ENCODE measurements around the gene SLC19A2.
"Not testable (repeated sequence)": the region's sequence is repeated elsewhere in the genome, so short reads cannot be mapped to it uniquely, and the experiment has no call there.

SLC19A2 gene, protein sequence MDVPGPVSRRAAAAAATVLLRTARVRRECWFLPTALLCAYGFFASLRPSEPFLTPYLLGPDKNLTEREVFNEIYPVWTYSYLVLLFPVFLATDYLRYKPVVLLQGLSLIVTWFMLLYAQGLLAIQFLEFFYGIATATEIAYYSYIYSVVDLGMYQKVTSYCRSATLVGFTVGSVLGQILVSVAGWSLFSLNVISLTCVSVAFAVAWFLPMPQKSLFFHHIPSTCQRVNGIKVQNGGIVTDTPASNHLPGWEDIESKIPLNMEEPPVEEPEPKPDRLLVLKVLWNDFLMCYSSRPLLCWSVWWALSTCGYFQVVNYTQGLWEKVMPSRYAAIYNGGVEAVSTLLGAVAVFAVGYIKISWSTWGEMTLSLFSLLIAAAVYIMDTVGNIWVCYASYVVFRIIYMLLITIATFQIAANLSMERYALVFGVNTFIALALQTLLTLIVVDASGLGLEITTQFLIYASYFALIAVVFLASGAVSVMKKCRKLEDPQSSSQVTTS

DNA sequence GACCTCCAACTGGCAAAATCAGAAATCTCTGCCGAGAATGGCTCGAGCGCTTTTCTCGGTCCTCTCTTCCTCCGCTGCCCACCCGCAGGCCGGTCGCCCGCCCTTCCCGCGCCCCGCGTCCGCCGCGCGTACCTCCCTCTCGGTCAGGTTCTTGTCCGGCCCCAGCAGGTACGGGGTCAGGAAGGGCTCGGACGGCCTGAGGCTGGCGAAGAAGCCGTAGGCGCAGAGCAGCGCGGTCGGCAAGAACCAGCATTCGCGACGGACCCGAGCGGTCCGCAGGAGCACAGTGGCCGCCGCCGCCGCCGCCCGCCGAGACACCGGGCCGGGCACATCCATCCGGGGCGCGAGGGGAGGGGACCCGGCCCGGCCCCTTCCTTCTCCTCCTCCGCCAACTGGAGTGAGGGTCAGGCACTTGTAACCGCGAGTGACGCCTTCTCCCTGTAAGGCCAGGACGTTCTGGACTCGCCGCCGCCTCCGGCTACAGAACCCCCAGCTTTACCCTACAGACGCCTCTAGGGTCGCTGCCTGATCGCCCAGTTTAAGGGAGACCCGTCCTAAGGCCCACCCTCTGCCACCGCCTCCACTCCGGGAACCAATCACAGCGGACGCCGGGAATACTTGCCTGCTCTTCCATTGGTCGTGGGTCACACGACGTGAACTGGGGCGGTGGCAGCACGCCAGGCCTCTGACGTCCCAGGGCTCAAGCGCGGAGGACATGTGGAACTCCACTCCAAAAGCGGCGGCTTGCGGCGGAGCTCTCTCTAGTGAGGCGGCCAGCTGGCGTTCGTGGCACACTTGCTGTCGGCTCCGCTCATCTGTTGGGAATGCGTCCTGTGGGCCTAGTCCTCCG is at the start of gene SLC19A2:
SLC19A2 (minus strand) TSS at position 514 of the 850 bp plus-strand sequence; CDS start at position 336, 178 bp downstream.
- DNase-seq, result peak; percentile 100

GRCh38 chr1:169534653-169535052 is 48.9 kb upstream of the SLC19A2 start:
- no peak for DNase-seq

- not testable (repeated sequence) for DNase-seq
These were observed 47.9 kb upstream of the SLC19A2 start for GRCh38 chr1:169533528-169534190.

GRCh38 chr1:169530448-169530847 is 44.7 kb upstream of the SLC19A2 start:
- no peak for DNase-seq

- DNase-seq, result no peak
These were observed 43.4 kb upstream of the SLC19A2 start for GRCh38 chr1:169529068-169529642.

GRCh38 chr1:169528215-169529067 is 42.7 kb upstream of the SLC19A2 start:
- no peak for DNase-seq

DNA sequence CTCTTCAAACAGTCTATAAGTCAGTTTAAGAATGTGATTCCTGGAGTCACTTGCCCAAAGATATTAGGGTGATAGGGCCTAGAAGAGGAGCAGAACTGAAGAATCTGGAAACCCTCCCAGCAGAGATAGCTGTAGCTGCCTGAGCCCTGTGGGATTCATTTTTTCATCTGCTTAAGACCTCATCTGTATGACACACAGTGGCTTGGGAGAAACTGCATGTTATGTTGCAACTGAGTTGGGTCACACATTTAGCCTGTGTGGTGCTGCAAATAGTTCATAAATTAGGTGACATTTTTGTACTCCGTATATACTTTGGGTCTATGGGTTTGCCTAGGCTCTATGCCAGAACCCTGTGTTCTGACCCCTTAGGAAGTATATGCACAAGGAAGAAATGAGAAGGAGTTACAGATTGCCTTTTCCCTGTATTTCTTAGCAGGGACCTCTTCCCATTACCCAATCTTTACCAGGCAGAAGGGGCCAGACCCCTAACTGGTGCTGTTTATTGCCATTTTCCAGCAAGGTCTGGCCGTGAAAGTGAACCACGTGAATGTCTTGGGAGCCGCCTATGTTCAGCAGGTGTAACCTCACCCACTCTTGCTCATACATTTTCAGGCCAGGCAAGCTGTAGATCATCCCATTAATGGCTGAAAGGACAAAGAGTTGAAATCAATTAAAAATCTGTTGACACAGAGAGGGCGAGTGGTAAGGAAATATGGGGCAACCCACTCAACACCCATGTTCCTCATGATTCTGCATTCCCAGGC is 41.9 kb upstream of the SLC19A2 start:
- DNase-seq, result no peak

- DNase-seq, result no peak
These were observed 41.3 kb upstream of the SLC19A2 start for GRCh38 chr1:169527001-169527400.

DNA sequence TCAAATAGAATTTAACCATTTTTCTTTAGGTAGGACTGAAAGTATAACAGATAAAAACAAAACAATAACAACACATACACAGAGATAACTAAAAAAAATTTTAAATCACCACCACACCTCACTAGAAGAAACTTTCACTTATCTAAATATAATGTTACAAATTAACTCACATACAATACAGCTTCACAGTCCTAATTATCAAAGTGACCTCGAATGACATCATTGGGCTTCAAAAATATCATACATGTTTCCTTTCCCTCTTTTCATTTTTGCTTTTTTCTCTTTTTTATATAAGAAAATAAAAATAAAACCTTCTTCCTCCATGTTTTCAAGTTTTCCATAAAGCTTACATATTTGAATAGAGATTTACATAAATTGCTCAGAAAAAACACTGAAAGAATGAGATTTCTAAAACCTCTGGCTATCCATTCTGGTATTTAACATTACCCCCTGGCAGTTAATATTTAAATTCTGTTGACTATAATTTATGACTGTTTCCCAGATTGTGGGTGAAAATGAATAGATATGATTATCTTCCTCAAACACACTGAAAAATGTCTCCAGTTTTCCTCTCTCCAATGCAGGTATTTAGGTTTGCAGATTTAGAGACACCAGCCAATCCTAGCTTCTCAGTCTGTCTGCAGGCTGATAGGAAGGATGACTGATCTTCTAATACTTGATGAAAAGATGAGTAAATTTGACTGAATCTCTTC is 40.5 kb upstream of the SLC19A2 start:
- DNase-seq, result no peak

DNA sequence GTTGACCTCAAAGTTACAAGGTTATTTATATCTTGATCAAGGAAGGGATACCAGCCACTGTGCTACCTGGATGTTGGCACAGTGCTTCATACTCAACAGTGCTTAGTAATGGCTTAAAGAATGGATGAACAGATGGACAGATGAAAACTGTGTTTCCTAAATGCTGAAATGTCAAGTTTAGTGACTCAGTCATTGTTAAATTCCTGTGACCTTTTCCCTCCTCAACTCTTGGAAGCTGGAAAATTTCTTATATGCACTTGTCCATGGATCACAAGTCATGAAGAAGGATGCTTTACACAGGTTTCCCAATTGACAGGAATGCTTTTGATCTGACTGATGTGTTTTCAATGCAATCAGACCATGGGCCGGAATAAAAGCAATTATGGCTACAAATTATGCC is 39.6 kb upstream of the SLC19A2 start:
- DNase-seq, result no peak

DNA sequence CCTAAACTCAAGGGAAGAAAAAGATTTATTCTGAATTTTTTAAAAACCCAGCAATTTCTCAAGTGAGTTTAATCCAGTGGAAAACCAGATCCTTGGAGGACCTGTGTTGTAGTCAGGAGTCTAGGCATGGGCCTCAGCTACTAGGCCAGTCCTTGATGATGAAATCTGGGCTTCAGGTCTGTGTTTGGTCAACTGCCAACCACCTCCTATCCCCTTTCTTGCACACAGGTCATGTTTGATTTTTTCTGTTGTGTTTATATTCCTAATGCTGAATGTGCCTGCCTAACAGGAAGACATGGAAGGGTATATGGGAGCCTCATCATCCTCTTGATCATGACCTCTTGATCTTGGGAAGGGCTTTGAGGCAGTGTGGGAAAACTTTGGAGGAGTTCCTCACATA is 38.2 kb upstream of the SLC19A2 start:
- DNase-seq, result no peak

DNA sequence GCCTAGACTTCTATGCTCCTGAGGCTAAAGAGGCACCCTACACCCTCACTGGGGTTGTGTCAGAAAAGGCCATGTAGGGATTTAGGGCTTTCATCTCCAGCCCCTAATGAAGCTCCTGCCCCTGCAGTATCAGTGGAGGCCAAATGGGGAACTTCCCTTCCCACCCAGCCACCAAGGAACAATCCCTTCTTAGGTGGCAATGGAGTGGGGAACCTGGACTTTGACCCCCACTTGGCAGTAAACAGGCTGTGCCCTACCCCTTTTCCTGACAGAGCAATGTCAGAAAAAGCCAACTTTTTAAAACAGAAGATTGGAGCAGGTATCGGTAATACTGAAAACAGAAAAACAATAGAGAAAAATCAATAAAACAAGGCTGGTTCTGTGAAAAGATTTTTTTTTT is 35.5 kb upstream of the SLC19A2 start:
- DNase-seq, result no peak

- no peak for DNase-seq
These were observed 31.9 kb upstream of the SLC19A2 start for GRCh38 chr1:169517558-169518186.

- no peak for DNase-seq
These were observed 29.9 kb upstream of the SLC19A2 start for GRCh38 chr1:169515641-169516040.

DNA sequence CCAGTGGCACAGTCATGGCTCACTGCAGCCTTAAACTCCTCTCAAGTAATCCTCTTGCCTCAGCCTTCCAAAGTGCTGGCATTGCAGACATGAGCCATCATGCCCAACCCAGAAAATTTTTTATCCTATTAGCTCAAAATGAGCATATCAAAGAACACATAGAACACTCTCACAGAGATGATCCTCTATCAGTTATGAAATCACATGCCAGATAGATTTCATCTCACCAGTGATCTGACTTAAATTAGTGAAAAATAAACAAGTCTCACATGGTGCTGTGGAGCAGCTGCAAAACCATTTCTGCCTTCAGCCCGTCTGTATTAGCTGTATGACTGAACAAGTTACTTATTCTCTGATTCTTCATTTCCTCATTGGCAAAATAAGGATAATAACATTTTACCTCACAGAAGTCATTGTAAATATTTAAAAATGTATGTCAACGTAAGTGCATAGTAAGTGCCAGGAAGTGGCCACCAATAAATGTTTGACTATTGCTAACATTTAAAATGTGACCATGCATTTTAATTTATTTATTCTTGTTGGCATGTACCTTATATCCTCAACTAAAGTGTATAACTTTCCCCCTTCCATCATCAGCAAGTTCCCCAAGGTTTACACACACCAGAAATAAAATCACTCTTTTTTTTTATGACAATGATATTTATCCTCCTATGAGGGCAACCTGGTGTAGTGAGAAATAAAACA is 29.0 kb upstream of the SLC19A2 start:
- no peak for DNase-seq

DNA sequence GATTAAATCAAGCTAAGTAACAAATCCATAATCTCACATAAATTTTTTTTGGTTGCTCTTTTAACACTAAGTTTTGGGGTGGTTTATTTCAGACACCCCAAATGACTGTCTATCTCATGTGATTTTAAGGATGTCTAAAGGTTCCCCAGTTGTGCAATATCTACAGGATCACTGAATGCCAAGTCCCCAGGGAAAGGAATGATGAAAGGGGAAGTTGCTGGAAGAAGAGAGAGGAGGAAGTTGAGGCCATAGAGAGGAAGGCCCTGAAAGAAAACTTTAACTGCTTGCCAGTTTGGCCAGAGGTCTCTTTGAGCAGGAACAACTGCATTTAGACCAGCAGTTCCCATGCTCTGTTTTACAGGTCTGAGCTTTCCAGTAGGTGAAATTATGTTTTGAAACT is 27.5 kb upstream of the SLC19A2 start:
- no peak for DNase-seq

GRCh38 chr1:169511316-169512005 is 25.7 kb upstream of the SLC19A2 start:
- no peak for DNase-seq

GRCh38 chr1:169510060-169510459 is 24.3 kb upstream of the SLC19A2 start:
- DNase-seq, result no peak

- no peak for DNase-seq
These were observed 23.6 kb upstream of the SLC19A2 start for GRCh38 chr1:169509354-169509753.
